Smooth muscle cell (in vitro differentiated cells): ENCODE measurements around the gene VPREB3. TPM values are rescaled to one million over a fixed set of nuclear protein-coding genes. Genes with fewer than 3 reads are reported as not detected.

Experiments
- polyA plus RNA-seq: library from polyadenylated mRNA; unstranded; fragments of >200 nt; fragmentation: Nextera tagmentation; extraction: Ambion mirVana; gene quantifications from 2 replicates; pipeline ENCODE4 v1.2.1, GENCODE V29; 2016
- total RNA-seq: library from RNA; depleted of rRNA; stranded (reverse); fragments of >200 nt; gene quantifications from 2 replicates; pipeline ENCODE4 v1.2.3, GENCODE V29; 2014

The VPREB3 gene
- total and polyA plus RNA-seq, 2 experiments from 2014 or later: not detected

Other genes starting within 250 kb of the VPREB3 start
- not detected in 2 replicates for gene IGLL1, start 174.1 kb downstream of the VPREB3 start, total RNA-seq
- gene IGLL1, start 174.1 kb downstream of the VPREB3 start, polyA plus RNA-seq: not detected in 2 replicates
- not detected in 2 replicates for gene DRICH1, start 122.1 kb downstream of the VPREB3 start, total RNA-seq
- not detected in 2 replicates for gene DRICH1, start 122.1 kb downstream of the VPREB3 start, polyA plus RNA-seq
- not detected in 2 replicates for gene RGL4, start 63.4 kb downstream of the VPREB3 start, total RNA-seq
- 0.23 and 0.43 TPM in 2 replicates for gene RGL4, start 63.4 kb downstream of the VPREB3 start, polyA plus RNA-seq
- gene ZNF70, start 3.3 kb downstream of the VPREB3 start, total RNA-seq: 6.9 and 7.5 TPM in 2 replicates
- 2.1 and 2.4 TPM in 2 replicates for gene ZNF70, start 3.3 kb downstream of the VPREB3 start, polyA plus RNA-seq
- not detected in 2 replicates for gene C22orf15, start 8.6 kb upstream of the VPREB3 start, total RNA-seq
- 0.57 and 1.5 TPM in 2 replicates for gene C22orf15, start 8.6 kb upstream of the VPREB3 start, polyA plus RNA-seq
- 4.9 and 6.0 TPM in 2 replicates for gene CHCHD10, start 13.5 kb upstream of the VPREB3 start, total RNA-seq
- gene CHCHD10, start 13.5 kb upstream of the VPREB3 start, polyA plus RNA-seq: 53.1 and 57.6 TPM in 2 replicates
- 10.9 and 17.4 TPM in 2 replicates for gene MMP11, start 18.4 kb upstream of the VPREB3 start, total RNA-seq
- 25.1 and 30.6 TPM in 2 replicates for gene MMP11, start 18.4 kb upstream of the VPREB3 start, polyA plus RNA-seq
- gene SMARCB1, start 32.5 kb upstream of the VPREB3 start, total RNA-seq: 65.8 and 93.4 TPM in 2 replicates
- 93.8 and 124 TPM in 2 replicates for gene SMARCB1, start 32.5 kb upstream of the VPREB3 start, polyA plus RNA-seq
- 0.40 and 0.63 TPM in 2 replicates for gene DERL3, start 84.6 kb upstream of the VPREB3 start, total RNA-seq
- gene DERL3, start 84.6 kb upstream of the VPREB3 start, polyA plus RNA-seq: 2.0 and 4.2 TPM in 2 replicates
- 1.5 and 9.5 TPM in 2 replicates for gene SLC2A11, start 103.5 kb upstream of the VPREB3 start, total RNA-seq
- 3.5 and 6.3 TPM in 2 replicates for gene SLC2A11, start 103.5 kb upstream of the VPREB3 start, polyA plus RNA-seq
- gene MIF, start 140.0 kb upstream of the VPREB3 start, total RNA-seq: 412 and 445 TPM in 2 replicates
- 2,922 and 3,116 TPM in 2 replicates for gene MIF, start 140.0 kb upstream of the VPREB3 start, polyA plus RNA-seq
- 1.3 TPM in 1 of 2 replicates, not detected in the other for gene GSTT2B, start 206.8 kb upstream of the VPREB3 start, total RNA-seq
- 2.0 and 4.8 TPM in 2 replicates for gene GSTT2B, start 206.8 kb upstream of the VPREB3 start, polyA plus RNA-seq
- gene DDTL, start 212.5 kb upstream of the VPREB3 start, total RNA-seq: not detected in 2 replicates
- 0.24 and 1.2 TPM in 2 replicates for gene DDTL, start 212.5 kb upstream of the VPREB3 start, polyA plus RNA-seq
- 54.7 and 57.8 TPM in 2 replicates for gene DDT, start 220.0 kb upstream of the VPREB3 start, total RNA-seq
- gene DDT, start 220.0 kb upstream of the VPREB3 start, polyA plus RNA-seq: 115 and 119 TPM in 2 replicates
- gene GSTT2, start 225.7 kb upstream of the VPREB3 start, total RNA-seq: 3.1 TPM in 1 of 2 replicates, not detected in the other
- gene GSTT2, start 225.7 kb upstream of the VPREB3 start, polyA plus RNA-seq: 0.27 and 0.37 TPM in 2 replicates